Activated gamma-delta T cell (primary cell): ENCODE measurements around the gene IPCEF1.

Source experiments
- DNase-seq: peaks from one replicate; lab custom pipeline; 2025; lab: John Stamatoyannopoulos, UW

IPCEF1 gene

DNA sequence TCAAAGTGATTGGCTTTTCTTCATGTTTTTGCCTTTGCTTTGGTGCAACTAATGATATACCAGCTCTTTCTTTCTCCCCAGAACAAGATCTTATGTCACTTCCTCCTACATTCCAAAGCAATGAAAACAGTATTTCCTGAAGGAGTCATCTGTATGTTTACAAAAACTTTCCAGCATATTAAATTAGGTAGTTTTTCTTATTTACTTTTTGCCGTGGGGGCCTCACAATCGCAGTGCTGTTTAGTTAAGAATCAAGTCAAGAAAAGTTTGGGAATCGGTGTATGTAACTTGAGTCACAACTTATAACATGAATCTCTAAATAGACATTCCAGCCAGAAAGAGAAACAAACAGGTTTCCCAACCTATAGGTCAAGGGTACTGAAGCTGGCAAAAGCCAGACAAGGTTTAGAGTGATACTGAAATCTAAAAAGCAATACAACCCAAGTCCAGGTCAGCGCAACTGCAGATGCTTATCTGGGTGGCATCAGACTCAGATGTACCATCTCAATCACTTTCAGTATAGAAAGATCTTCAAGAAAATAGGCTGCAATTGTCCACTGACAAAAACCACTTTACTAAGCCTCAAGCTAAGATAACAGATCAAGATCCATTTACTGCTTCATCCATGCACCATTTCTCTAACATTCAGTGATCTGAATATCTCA, 63.6 kb downstream of the IPCEF1 start:
- no peak for DNase-seq

DNA sequence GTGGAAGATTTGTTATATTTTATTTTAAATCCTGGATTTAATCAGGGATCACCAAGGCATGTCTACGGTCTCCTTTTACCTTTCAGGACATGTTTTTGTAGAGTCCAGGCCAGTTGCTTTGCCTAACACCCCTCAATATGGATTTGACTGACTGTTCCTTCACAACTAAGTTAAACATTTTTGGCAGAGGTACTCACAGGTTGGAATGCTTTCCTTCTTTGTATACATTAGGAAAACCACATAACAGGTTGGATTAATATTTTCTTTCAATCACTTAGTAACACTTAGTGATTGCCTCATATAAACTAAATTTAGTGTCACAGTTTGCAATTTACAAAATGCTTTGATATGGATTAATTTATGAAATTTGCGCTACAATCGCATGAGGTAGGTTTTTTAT, 64.5 kb downstream of the IPCEF1 start:
- no peak for DNase-seq

DNA sequence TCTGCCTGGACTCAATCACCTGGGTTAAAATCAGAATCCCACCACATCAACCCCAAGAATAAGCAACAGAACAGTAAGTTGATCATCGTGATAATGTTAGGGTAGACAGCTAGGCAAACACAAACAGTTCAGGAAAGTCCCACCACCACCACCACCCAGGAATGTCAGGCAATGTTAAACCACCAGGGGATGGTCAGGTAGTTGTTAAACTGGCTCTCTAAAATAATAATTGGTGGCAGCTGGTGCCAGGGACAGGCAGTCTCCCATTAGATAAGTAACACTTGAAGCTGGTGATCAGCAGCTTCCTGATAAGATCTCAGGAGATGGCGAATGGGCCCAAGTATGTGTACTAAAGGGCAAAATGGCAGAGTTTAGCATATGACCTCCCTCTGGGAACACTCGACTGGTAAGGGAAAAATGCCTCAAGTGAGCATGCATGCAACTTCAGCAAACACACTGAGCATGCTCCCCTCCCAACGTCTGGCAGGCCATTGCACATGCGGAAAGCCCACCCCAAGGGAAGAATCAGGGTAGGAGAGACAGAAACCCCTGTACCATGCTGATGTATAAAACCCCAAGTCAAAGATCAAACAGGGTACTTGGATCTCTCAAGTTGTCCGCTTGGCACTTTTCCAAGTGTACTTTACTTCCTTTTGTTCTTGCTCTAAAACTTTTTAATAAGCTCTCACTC, 66.6 kb downstream of the IPCEF1 start:
- DNase-seq, result no peak

- DNase-seq, result no peak
These were observed 70.8 kb downstream of the IPCEF1 start for GRCh38 chr6:154285826-154286225.

GRCh38 chr6:154284313-154284853, 72.2 kb downstream of the IPCEF1 start:
- DNase-seq, result no peak

- DNase-seq, result no peak
These were observed 76.1 kb downstream of the IPCEF1 start for GRCh38 chr6:154280521-154280920.

DNA sequence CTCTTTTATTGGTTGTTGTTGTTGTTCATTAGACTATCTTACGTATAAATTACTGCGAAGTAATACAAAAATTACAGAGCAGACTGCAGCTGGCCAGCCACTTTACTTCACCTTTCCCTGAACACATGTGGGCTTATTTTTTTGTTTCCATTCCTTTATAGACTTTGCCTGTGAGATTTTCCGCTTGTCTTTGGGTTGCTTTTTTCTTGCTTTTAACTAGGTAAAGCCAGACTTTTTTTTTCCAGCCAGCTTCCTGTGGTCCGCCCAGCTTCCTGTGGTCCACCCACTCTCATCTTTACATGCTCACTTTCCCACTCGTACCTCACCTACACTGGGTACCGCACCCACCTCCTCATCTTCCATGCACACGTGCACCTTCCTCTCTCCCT, 79.0 kb downstream of the IPCEF1 start:
- DNase-seq, result no peak

GRCh38 chr6:154276810-154277628, 79.6 kb downstream of the IPCEF1 start:
- no peak for DNase-seq

DNA sequence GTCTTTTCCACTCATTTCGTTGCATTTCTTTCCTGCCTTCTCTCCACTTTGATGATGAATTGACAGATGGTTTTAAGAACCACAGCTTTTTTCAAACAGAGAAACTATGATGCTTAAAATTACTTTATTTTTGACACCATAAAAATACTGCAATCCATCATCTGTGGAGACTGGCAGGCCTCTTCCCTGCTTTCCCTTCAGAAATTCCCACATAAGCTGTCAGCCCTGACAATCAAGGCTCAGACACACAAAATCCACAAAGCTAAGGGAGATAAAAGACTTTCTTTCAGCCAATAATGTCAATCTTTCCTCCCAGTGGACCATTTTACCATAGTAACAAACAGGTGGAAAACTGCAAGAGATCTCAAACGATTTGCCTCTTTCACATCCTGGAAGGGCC, 82.4 kb downstream of the IPCEF1 start:
- no peak for DNase-seq

DNA sequence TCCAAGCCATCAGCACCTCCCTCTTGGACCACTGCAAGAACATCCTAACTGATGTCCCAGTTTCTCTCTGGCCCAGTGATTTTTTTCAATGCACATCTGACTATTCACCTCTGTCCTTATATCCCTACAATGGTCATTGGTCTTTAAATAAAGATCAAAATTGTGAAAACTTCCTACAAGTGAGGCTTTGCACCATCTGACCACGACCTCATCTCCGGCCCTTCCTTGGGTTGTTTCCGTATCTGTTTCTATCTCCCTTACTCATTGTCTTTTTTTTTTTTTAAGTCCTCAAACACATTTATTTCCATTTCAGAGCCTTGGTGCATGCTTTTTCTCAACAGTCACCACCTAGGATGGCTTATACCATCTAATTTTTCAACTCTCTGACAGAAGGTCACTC, 88.1 kb downstream of the IPCEF1 start:
- DNase-seq, result no peak

GRCh38 chr6:154267508-154268106, 89.0 kb downstream of the IPCEF1 start:
- DNase-seq, result no peak

GRCh38 chr6:154266560-154267099, 90.0 kb downstream of the IPCEF1 start:
- DNase-seq, result no peak

GRCh38 chr6:154261688-154262397, 94.8 kb downstream of the IPCEF1 start:
- DNase-seq, result no peak

DNA sequence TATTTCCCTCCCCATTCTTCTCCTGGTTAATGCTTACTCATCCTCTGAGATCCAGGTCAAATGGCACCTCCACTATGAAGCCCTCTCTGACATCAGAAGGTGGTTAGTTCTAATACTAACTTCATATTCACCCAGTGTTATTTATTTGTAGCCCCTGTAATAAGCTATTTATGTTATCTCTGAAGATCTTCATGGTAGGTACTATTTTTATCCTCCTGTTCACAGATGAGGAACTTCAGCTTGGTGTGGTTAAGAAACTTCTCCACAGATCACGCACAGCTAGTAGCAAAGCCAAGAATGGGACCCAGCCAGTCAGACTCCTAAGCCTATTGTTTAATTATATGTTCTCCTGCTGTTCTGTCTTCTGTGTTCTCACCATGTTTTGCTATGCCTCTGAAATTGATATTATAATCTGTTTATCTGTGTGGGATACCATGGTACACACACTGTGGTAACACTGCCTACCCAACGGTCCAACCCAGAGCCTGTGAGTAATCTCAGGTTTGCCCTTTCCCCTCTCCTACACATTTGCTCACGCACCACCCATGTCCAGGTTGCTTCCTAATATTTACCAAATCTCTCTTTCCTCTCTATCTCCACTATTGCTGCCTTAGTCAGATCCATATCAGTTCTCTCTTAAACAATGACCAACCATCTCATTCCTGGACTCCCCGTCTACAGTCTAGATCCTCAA, 98.4 kb downstream of the IPCEF1 start:
- no peak for DNase-seq

- DNase-seq, result no peak
These were observed 99.5 kb downstream of the IPCEF1 start for GRCh38 chr6:154257067-154257466.

DNA sequence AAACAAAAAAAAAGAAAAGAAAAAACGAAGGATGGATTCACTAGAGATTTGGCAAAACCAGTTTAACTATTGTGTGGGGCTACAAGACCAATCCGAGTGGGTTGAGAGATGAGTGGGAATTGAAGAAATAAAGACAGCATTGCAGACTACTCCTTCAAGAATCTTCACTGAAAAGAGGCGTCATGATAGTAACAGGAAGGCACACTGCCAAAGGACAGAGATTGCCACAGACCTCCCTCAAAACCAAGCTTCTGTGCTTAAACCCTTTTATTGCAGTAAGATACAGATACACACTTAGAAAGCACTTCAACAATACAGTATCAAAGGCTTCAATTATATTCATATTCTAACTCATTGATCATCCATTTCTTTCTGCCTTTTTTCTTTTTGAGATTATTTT, 103.9 kb downstream of the IPCEF1 start:
- no peak for DNase-seq

GRCh38 chr6:154251116-154251515, 105.5 kb downstream of the IPCEF1 start:
- DNase-seq, result no peak

- DNase-seq, result no peak
These were observed 106.9 kb downstream of the IPCEF1 start for GRCh38 chr6:154249499-154250298.

GRCh38 chr6:154247119-154247861, 109.3 kb downstream of the IPCEF1 start:
- DNase-seq, result no peak
